Keratinocyte (primary cell): ENCODE measurements around the gene CDHR4. TPM values are rescaled to one million over a fixed set of nuclear protein-coding genes. Genes with fewer than 3 reads are reported as not detected.

Experiments
- DNase-seq: peaks from one replicate; pipeline ENCODE4 v3.0.0-alpha.2; 2011; ENCODE audit warnings: low read depth, missing footprints, low spot score
- FAIRE-seq: peaks from 2 replicates; lab custom pipeline; 2011; peaks lifted over from hg19 to GRCh38; lab: Jason Lieb, UNC
- H2AFZ ChIP-seq: 2 replicates; pipeline ENCODE4 v1.6.0; 2012; ENCODE audit warnings: low read length, control low read depth, inconsistent platforms; ENCODE audit not compliant: control insufficient read depth
- H3K27ac ChIP-seq: 2 replicates; pipeline ENCODE4 v1.5.1; 2011; ENCODE audit warnings: low read length; ENCODE audit not compliant: control insufficient read depth, insufficient read depth
- H3K27me3 ChIP-seq: 3 replicates; pipeline ENCODE4 v1.6.0; 2011; ENCODE audit warnings: low read length; ENCODE audit not compliant: control insufficient read depth, insufficient read depth; ENCODE audit errors: extremely low read depth
- H3K36me3 ChIP-seq, 2 experiments: 2 replicates in 1 of 2; 3 replicates in 1 of 2; pipeline ENCODE4 v1.5.1; 2011; ENCODE audit warnings: low read length in 2 of 2, mild to moderate bottlenecking in 1 of 2; ENCODE audit not compliant: control insufficient read depth in 2 of 2, insufficient read depth in 2 of 2; ENCODE audit errors: extremely low read depth in 1 of 2
- H3K4me1 ChIP-seq: 3 replicates; pipeline ENCODE4 v1.5.1; 2011; ENCODE audit warnings: low read length; ENCODE audit not compliant: control insufficient read depth, insufficient read depth; ENCODE audit errors: extremely low read depth
- H3K4me2 ChIP-seq: 3 replicates; pipeline ENCODE4 v1.6.0; 2011; ENCODE audit warnings: low read depth, low read length; ENCODE audit not compliant: control insufficient read depth, insufficient read depth; ENCODE audit errors: extremely low read depth
- H3K4me3 ChIP-seq, 3 experiments: fragments of 200-600 bp in 1 of 3; sonication (generic) in 1 of 3; 2 replicates in 2 of 3; 3 replicates in 1 of 3; pipeline ENCODE4 v1.5.1; 2011 to 2016; ENCODE audit warnings: low read length in 3 of 3, mild to moderate bottlenecking in 3 of 3, control low read depth in 2 of 3, inconsistent platforms in 1 of 3, low read depth in 1 of 3, mixed read lengths in 1 of 3, mixed run types in 1 of 3, moderate library complexity in 1 of 3; ENCODE audit not compliant: control insufficient read depth in 2 of 3, insufficient read depth in 2 of 3; ENCODE audit errors: extremely low read depth in 1 of 3
- H3K79me2 ChIP-seq: 2 replicates; pipeline ENCODE4 v1.6.0; 2012; ENCODE audit warnings: low read length; ENCODE audit not compliant: control insufficient read depth, insufficient read depth
- H3K9ac ChIP-seq: 3 replicates; pipeline ENCODE4 v1.6.0; 2011; ENCODE audit warnings: low read length; ENCODE audit not compliant: control insufficient read depth, insufficient read depth; ENCODE audit errors: extremely low read depth
- H3K9me1 ChIP-seq: 3 replicates; pipeline ENCODE4 v1.6.0; 2011; ENCODE audit warnings: low read length; ENCODE audit not compliant: control insufficient read depth, insufficient read depth; ENCODE audit errors: extremely low read depth
- H3K9me3 ChIP-seq: 2 replicates; pipeline ENCODE4 v1.5.1; 2012; ENCODE audit warnings: low read depth, low read length; ENCODE audit not compliant: control insufficient read depth
- H4K20me1 ChIP-seq: 3 replicates; pipeline ENCODE4 v1.6.0; 2011; ENCODE audit warnings: low read length; ENCODE audit not compliant: control insufficient read depth, insufficient read depth; ENCODE audit errors: extremely low read depth
- EZH2 ChIP-seq: IDR thresholded peaks from one replicate; pipeline ENCODE4 v1.6.1; 2012; ENCODE audit warnings: inconsistent platforms, mild to moderate bottlenecking, low read length, moderate library complexity
- dilution Hi-C: fragments of 300-500 bp; cut with MboI; formaldehyde crosslinking; loops from one replicate; pipeline ENCODE4 v1.7.0; 2020; ENCODE audit warnings: low sequenced_read_pairs; ENCODE audit not compliant: extremely low pct_ligation_motif_present
- polyA plus RNA-seq, 5 experiments: library from polyadenylated mRNA; depleted of rRNA in 3 of 5; stranded (reverse) in 3 of 5; stranded (forward) in 1 of 5; unstranded in 1 of 5; fragments of >200 nt; gene quantifications; 1 replicate in 1 of 5; 2 replicates in 3 of 5; 3 replicates in 1 of 5; pipeline versions ENCODE4 v1.2.1 to v1.2.3, GENCODE V29; 2011 to 2012; ENCODE audit warnings: missing spikeins in 2 of 5, low read depth in 1 of 5, low replicate concordance in 1 of 5
- TF ChIP-seq, protein P1 (sequence below), 3 experiments: IDR thresholded peaks in 1 of 3; conservative IDR thresholded peaks in 1 of 3; optimal IDR thresholded peaks in 1 of 3; 2 replicates in 2 of 3; 3 replicates in 1 of 3; pipeline versions ENCODE3 to v1.5.1; 2011; ENCODE audit warnings: low read length in 3 of 3, mild to moderate bottlenecking in 3 of 3, moderate library complexity in 2 of 3, control low read depth in 1 of 3, inconsistent platforms in 1 of 3; ENCODE audit not compliant: insufficient read depth in 2 of 3; ENCODE audit errors: extremely low read depth in 1 of 3

The CDHR4 gene
- polyA plus RNA-seq, 1 donor (not counting 4 experiments of a cell fraction or from before 2014, with no cell fraction given): not detected

DNA sequence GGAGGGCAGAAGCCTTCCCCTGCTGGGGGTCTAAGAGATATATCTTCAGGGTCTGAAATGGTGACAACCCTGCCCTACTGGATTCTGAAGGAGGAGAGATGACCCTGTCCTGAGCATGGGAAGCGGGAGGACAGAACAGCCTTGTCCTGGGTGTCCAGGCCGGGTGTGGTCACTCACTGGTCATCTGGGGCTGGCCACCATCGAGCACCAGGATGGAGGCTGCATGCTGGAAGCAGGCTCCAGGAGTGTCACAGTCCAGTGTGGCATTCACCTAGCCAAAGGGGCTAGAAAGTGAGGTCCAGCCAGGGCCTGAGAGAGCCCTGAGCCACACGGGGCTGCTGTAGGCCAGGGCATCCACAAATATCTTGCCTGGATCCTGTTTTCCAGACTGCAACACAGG is 5.2 kb downstream of the CDHR4 start:
- no peaks in the 10 kb centered on the region for H3K9me1 ChIP-seq
- no peaks in the 10 kb centered on the region for H3K9me3 ChIP-seq
- H3K27ac ChIP-seq: no peak overlapping the region
- no peak overlapping the region for H3K4me2 ChIP-seq
- no peak for FAIRE-seq
- dilution Hi-C loops: no loop called here
- no peak for TF ChIP-seq EZH2
- no peaks in the 10 kb centered on the region for H3K36me3 ChIP-seq
- peaks cover 5% of the 10 kb centered on the region for H3K27me3 ChIP-seq
- no peaks in the 10 kb centered on the region for H3K79me2 ChIP-seq
- no peak overlapping the region for H2AFZ ChIP-seq
- no peak overlapping the region for H3K9ac ChIP-seq
- peaks cover 2% of the 10 kb centered on the region for H3K4me1 ChIP-seq
- no peaks in the 10 kb centered on the region for H4K20me1 ChIP-seq
- H3K4me3 ChIP-seq: no peak overlapping the region
- DNase-seq: no peak

DNA sequence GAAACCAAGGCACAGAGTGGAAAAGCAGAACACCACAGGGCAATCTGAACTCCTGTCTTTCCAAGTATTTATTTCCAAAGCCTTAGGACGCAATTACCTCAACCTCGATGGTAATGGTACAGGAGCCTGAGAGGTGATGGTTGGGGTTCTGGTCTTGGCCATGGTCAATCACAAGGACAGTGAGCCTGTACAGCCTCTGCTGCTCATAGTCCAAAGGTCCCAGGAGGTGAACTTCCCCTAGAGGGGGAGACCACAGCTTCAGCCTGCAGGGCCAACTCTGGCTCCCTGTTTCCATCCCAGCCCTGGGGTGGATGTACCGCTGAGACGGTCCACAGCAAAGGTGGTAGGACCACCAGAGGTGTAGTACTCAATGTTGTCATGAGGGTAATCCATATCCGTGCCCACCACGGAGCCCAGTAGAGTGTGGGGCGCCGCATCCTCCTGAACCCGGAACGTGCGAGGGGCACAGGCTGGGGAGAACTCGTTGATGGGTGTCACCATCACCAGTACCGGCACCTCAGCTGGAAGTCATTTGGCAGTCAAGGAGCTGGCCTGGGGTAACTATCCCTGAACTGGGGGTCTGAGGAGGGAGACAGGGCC is 6.1 kb downstream of the CDHR4 start:
- no peak for TF ChIP-seq EZH2
- TF ChIP-seq, protein P1, sequence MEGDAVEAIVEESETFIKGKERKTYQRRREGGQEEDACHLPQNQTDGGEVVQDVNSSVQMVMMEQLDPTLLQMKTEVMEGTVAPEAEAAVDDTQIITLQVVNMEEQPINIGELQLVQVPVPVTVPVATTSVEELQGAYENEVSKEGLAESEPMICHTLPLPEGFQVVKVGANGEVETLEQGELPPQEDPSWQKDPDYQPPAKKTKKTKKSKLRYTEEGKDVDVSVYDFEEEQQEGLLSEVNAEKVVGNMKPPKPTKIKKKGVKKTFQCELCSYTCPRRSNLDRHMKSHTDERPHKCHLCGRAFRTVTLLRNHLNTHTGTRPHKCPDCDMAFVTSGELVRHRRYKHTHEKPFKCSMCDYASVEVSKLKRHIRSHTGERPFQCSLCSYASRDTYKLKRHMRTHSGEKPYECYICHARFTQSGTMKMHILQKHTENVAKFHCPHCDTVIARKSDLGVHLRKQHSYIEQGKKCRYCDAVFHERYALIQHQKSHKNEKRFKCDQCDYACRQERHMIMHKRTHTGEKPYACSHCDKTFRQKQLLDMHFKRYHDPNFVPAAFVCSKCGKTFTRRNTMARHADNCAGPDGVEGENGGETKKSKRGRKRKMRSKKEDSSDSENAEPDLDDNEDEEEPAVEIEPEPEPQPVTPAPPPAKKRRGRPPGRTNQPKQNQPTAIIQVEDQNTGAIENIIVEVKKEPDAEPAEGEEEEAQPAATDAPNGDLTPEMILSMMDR (optimal IDR thresholded peaks at IDR 0.05 in 1 of 3, IDR thresholded peaks at IDR 0.05 in 1 of 3, conservative IDR thresholded peaks at IDR 0.05 in 1 of 3; ENCODE audit: extremely low read depth in 1 of 3, insufficient read depth in 2 of 3, low read length in 3 of 3): no peak
- Histone ChIP-seq H3K4me2 (no peak overlapping the region), H3K4me1 (no peaks in the 10 kb centered on the region), H3K27me3 (peaks cover 5% of the 10 kb centered on the region), H3K36me3 (no peaks in the 10 kb centered on the region), H3K27ac (no peak overlapping the region), H3K79me2 (no peaks in the 10 kb centered on the region), H3K9ac (no peak overlapping the region), H3K9me3 (no peaks in the 10 kb centered on the region), H4K20me1 (no peaks in the 10 kb centered on the region), H3K4me3 (no peak overlapping the region), H3K9me1 (no peaks in the 10 kb centered on the region), H2AFZ (no peak overlapping the region)
- no peak for FAIRE-seq
- DNase-seq: no peak
- dilution Hi-C loops: no loop called here
